Measurements from ENCODE around the gene PTGS2.
"Not testable (repeated sequence)": the region's sequence is repeated elsewhere in the genome, so short reads cannot be mapped to it uniquely, and the experiment has no call there.

Gene PTGS2

DNA sequence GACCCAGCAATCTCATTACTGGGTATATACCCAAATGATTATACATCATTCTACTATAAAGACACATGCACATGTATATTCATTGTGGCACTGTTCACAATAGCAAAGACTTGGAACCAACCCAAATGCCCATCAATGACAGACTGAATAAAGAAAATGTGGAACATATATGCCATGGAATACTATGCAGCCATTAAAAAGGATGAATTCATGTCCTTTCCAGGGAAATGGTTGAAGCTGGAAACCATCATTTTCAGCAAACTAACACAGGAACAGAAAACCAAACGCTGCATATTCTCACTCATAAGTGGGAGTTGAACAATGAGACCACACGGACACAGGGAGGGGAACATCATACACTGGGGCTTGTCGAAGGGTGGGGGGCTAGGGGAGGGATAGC is 10.4 kb downstream of the PTGS2 start:
- DNase-seq = not testable (repeated sequence)

DNA sequence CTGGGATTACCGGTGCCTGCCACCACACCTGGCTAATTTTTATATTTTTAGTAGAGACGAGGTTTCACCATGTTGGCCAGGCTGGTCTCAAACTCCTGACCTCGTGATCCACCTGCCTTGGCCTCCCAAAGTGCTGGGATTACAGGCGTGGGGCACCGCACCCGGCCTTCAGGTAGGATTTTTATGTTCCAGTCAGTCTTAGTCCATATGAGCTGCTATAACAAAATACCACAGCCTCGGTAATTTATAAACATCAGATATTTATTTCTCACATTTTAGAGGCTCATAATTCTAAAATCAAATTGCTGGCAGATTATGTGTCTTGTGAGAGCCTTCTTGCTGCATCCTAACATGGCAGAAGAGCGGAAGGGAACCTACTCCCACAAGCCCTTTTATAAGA is 16.0 kb downstream of the PTGS2 start:
- DNase-seq = not testable (repeated sequence)

DNA sequence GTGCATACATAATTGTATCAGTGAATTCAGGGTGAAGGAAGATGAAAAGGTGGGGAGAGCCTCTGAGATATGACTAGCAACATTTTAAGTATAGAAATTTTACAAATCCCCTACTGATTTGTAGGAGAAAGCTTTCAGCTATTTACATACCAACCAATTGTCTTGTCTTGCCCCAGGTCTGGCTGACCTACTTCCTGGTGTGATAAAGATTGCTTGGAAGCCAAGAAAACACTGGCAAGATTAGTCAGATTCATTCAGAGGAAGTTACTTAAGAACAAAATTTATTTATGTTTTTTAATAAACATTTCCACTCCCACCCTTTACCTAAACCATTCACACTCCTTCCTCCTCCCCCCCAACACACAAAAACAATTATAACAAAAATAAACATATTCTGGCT is 17.5 kb downstream of the PTGS2 start:
- no peak for DNase-seq

DNA sequence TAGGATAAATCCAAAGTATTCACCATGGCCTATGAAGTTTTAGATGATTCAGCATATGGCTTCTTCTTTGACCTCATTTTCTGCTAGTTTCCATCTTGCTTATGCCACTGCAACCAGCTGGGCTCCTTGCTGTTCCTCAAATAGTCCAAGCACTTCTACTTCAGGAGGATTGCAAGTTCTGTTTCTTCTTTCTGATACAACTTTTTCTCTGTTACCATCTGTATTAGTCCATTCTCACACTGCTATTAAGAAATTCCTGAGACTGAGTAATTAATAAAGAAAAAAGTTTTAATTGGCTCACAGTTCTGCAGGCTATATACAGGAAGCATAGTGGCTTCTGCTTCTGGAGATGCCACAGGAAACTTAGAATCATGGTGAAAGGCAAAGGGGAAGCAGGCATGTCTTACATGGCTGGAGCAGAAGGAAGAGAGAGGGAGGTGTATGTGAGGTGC is 20.3 kb downstream of the PTGS2 start:
- DNase-seq = no peak

DNA sequence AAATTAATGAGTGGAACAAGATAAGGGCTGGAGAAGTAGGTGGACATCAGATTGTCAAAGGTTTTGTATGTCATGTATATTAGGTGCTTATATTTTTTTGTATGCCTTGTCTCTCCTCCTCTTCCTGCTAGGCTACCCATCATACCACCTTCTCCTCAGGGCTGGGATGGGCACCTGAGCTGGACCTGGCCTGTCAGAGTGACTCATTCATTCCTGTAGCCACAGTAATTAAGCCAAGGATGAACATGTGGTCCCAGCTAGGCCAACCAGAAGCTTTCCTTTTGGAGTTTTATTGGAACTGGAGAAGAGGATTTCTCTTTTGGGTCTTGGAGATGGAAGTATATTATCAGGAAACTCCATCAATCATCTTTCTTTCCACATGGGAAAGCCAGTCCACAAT is 21.2 kb downstream of the PTGS2 start:
- DNase-seq = no peak

DNA sequence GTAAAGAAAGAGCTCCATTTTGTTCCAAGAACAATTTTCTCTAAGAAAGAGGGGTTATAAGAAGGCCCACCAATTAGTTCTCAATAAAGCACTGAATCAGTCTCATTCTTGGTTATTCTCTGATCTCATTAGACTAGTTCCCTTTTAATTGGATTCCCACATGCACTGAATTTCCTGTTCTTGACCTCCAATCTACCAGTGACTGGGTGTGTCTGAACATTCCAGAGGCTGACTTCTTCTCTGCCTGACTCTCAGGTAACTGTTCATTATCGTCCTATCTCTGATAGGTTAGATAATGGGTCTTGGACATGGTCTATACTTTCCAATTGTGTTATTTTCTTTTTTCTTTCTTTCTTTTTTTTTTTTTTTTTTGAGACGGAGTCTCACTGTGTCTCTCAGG is 22.7 kb downstream of the PTGS2 start:
- no peak for DNase-seq

DNA sequence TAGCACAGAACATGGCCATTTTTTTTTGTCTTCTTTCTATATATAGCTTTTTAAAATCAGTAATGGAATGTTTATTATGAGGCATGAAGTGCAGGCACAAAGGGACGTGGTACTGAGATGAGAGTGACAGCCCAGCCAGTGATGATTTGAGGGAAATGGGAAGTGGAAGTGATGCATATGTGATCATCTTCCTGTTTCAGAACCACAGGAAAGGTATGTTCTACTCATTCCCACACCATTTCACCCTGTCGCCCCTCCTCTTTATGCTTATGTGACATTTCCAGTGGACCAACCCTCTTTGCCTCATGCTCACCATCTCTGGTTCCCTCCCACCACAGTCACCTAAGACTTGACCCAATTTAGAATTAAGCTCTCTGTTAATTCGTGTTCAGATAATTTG is 24.3 kb downstream of the PTGS2 start:
- DNase-seq = no peak

DNA sequence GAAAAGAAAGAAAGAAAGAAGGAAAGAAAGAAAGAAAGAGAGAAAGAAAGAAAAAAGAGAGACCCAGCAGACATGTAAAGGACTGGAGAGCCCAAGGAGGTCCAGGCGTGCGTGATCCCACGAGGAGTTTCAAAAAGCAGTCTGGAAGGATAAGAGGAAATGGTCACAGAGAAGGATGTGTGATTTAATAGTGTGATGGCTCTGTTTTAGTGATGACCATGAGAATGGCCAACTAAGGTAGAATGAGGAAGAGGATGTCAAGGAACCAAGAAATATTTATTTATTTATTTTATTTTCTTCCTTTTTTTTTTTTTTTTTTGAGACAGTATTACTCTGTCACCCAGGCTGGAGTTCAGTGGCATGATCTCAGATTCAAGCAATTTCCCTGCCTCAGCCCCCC is 25.5 kb downstream of the PTGS2 start:
- DNase-seq = no peak

DNA sequence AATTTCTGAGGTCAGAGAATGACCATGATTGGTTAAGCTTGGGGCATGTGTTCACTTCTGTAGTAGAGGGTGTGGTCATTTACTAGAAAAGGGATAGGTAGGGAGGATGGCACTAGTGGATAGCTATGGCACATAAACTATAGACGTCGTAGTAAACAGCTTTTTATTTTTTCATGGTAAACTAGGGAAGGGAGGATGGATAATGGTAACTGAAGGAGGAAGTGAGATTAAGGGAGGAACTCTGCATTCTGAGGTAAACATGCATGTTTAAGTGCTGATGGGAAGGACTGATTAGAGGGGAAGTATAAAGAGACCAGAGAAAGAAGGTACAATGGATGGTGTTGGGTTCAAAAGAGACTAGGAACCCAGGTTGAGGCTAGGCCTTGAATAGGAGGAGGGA is 26.9 kb downstream of the PTGS2 start:
- no peak for DNase-seq

DNA sequence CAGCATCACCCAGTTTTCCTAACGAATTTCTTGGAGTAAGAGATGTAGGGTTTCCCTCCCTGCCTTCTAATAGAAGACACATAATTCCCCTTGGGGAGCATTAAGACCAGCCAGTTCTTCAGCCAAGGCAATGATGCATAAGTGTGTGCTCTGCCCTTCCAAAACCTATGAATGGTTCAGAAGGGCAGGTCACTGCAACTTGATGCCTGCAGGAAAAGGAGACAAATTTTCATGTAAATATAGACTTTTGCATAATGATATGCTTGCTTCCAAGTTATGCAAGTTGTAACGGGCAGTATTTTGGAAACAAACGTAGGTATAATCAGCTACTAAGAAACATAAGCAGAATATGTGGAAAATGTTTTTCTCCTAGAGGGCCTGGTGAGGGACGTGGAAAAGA is 31.6 kb downstream of the PTGS2 start:
- no peak for DNase-seq

DNA sequence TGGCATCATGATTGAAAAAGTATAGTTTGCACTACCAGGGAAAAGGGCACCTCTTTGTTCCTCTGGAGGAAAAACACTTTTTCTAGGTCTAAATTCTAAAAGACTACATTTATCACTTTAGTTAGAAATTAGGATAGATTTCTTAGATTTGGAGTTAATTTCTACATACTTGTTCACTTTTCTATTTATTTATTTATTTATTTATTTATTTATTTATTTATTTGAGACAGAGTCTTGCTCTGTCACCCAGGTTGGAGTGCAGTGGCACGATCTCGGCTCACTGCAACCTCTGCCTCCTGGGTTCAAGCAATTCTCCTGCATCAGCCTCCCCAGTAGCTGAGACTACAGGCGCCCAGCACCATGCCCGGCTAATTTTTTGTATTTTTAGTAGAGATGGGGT is 32.2 kb downstream of the PTGS2 start:
- not testable (repeated sequence) for DNase-seq

DNA sequence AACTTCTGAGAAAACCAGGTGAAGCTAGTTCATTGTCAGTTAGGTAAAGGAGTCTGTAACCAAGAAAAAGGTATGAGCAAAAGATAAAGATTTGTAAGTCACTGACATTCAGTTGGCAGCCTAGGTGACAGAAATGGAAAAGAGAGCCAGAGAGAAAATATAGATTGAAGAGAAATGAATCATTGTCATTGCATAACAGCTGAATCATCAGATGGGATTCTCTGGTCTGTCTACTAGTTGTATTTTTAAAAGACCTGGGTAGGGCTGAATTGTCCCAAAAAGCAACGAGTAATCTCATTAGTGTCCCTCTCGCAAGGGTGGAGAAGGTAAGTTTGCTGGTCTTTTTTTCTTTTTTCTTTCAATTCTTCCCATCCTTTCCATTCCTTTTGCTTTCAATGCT is 36.6 kb downstream of the PTGS2 start:
- DNase-seq = no peak

DNA sequence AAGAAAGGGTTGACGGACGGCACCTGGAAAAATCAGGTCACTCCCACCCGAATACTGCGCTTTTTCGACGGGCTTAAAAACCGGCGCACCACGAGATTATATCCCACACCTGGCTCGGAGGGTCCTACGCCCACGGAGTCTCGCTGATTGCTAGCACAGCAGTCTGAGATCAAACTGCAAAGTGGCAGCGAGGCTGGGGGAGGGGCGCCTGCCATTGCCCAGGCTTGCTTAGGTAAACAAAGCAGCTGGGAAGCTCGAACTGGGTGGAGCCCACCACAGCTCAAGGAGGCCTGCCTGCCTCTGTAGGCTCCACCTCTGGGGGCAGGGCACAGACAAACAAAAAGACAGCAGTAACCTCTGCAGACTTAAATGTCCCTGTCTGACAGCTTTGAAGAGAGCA is 42.7 kb downstream of the PTGS2 start:
- not testable (repeated sequence) for DNase-seq

DNA sequence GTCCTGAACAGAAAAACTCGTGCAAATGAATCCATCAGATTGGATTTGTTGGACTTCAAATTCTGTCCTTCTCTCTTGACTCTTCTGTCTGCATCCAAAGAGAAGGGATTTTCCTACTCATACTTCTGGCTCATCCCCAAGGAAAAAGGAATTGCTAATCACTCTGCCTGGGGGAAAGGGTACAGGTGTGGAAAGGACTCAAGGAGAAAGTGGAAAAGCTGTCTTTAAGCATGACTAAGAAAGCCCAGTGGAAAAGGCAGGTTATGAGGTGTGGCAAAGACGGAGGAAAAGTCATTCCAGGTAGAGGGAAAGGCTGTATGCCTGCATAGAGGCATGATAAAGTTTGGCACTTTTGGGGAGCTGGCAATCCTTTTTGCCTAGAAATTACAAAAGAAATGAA is 43.4 kb downstream of the PTGS2 start:
- DNase-seq = no peak

DNA sequence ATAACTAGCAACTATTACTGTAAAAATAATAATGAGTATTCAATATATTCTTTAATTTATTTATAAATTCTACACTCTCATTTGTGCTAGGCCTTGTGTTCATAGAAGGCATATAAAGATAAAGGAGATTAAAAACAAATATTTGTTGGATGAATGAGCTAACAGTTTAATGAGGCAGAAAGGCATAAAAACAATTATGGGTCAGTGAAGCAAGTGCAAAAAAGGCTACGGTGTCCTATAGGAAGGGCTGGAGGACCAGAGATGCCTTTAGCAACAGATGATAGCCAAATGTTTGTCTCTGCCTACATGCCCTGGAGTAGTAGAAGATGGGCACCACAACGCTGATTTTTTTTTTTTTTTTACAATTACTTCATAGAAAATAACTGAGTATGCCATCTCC is 45.7 kb downstream of the PTGS2 start:
- no peak for DNase-seq

DNA sequence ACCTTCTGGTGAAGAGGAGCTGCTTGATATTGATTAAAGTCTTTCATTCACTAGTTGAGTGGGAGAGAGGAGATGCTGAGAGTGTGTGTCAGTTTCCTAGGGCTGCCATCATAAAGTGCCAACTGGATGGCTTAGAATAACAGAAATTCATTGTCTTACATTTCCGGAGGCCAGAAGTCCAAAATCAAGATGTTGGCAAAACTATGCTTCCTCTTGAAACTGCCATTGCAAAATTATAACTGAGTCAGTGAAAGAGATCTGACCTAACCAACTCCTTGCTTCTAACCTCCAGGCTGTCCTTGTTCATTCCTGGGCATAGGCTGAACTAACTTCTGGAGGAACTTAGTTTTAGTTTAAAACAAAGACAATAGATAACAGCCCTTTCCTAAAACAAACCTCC is 47.1 kb downstream of the PTGS2 start:
- no peak for DNase-seq

DNA sequence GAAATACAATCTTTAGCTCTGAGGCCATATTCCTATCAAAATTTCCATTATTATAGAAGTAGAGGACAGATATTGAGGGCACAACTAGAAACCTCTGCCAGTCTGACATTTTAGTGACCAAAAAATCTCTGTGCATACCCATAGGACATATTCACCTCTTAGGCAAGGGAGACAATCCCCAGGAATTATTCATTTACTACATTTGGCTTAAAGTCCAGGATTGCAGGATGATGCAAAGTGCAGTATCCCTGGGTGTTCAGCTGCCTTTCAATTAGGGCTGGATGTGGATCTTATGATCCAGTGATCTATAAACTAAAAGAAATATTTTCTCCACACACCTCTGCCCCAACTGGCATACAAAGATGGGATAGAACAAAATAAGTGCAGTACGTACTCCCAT is 50.9 kb downstream of the PTGS2 start:
- no peak for DNase-seq

DNA sequence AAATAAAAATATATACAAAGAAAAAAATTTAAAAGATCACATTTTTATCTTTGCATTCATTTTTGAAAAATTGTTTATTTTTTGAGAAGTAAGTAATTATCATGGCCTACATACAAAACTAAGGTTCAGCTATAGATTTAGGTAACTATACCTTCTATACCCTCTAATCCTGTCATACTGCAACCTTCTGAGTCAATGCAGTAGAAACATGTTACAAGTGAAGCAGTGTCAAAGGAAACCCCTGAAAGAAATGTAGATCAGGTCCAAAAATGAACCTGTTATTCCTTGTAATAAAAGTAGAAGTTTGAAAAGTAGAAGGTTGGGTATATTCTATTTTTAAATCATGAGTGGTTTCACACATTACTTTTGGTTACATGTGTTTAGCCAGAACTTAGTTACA is 51.3 kb downstream of the PTGS2 start:
- no peak for DNase-seq

DNA sequence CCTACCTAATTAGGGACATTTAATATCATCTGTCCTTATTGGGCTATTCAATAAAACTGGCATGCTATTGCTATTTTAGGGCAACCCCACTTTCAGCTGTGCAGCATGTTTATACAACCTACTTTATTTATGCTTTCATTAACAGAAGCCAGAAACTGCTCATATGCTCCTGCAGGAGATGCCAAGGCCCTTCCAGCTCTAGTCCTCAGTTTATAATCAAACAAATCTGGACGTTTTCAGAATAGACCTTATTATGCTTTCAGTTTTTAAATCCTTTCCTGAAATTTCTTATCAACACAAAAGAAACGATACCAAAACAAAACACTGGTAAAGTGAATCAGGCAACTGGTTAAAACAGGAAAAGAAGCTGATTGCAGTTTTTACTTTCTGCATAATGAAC is 53.2 kb downstream of the PTGS2 start:
- DNase-seq = no peak

DNA sequence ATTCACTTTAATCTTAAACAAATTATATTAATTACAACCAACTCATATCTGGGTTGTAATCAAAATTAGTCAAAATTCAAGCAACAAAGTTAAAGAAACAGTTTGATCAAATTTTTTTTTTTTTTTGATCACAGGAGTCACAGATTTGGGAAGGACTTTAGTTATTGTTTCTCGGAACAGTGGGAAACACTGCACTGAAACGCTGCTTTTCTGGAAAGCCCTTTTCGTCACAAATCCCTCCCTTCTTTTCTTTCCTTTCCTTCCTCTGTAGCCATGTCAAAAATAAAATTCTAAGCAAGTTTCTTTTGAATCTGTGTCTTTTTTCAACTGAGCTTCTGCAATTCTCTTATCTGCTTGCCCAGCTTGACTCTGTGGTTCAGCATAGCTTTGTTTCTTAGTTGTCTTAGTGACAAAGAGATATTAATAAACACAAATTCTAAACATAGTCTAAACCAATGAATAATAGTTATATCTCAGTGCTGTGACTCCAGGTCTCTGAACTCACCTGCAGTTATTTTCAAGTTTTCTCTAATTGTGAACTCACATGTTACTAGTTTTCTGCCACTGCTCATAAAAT is 53.8 kb downstream of the PTGS2 start:
- no peak for DNase-seq

DNA sequence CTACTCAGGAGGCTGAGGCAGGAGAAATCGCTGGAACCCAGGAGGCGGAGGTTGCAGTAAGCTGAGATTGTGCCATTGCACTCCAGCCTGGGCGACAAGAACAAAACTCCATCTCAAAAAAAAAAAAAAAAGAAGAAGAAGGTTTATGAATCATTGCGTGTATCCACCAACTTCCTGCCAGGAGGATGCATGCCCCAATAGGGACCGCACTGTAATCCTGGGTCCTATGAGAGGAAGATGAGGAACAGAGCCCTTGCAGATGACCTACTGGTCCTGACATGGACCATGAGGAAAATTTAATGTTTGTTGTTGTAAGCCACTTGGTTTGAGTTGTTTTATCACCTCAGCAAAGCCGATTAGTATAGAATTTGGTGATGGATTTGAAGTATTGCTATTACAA is 56.7 kb downstream of the PTGS2 start:
- no peak for DNase-seq
